ENCODE results near the gene UQCC5. TPM values are rescaled to one million over a fixed set of nuclear protein-coding genes. Genes with fewer than 3 reads are reported as not detected.

The UQCC5 gene
- total RNA-seq, 1 donor from 2014 or later: 7.3 TPM

DNA sequence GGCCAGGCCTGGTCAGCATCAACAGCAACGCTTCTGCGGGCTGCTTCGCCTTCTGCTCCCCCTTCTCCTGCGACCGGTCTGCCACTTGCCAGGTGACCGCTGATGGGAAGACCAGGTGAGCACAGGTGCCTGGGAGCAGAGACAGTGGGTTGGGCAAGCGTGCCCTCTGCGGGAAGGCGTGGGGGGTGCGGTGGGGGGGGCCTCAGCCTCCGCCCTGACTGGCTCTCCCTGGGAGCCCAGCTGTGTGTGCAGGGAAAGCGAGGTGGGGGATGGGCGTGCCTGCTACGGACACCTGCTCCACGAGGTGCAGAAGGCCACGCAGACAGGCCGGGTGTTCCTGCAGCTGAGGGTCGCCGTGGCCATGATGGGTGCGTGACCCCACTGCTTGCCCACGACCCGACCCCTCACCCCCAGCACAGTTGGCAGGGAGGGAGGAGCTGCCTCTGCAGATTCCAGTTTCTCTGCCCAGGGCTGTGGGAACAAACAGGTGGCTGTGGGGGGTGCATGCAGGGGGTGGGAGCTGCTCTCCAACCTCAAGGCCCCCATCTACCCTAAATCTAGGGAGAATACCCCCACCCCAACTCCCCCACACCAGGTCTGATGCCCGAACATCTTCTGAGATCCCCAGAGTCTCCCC is 32.5 kb upstream of the UQCC5 start:
- DNase-seq (ENCODE audit: low read depth in 2 of 2): no peak

GRCh38 chr3:52504977-52505376 is 31.4 kb upstream of the UQCC5 start:
- no peak for DNase-seq (ENCODE audit: low read depth in 2 of 2)

DNA sequence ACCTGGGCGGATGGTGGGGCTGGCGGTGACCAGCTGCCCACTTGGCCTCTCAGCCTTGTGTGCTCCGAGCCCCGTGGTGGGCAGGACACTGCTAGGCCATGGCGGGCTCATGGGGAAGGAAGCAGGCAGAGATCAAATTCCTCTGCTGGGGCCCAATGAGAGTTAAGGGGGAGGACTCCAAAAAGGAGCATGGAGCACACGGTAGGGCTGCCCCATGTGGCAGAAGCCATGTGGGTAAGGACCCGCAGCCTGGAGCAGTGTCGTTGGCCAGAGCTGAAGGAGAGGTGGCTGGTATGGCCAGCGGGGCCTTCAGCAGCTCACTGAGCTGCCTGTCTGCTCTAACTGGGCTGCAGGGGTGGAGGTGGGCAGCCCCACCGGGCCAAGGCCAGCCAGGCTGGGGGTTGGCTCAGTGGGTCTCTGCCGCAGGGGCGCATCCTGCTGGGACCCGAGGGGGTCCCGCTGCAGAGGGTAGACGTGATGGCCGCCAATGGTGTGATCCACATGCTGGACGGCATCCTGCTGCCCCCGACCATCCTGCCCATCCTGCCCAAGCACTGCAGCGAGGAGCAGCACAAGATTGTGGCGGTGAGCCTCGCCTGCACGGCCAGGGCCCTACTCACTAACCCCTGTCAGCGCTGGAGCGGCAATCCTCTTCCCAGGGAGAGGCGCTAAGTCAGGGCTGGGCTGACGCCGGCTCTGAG is 30.0 kb upstream of the UQCC5 start:
- DNase-seq (ENCODE audit: low read depth in 2 of 2): no peak

DNA sequence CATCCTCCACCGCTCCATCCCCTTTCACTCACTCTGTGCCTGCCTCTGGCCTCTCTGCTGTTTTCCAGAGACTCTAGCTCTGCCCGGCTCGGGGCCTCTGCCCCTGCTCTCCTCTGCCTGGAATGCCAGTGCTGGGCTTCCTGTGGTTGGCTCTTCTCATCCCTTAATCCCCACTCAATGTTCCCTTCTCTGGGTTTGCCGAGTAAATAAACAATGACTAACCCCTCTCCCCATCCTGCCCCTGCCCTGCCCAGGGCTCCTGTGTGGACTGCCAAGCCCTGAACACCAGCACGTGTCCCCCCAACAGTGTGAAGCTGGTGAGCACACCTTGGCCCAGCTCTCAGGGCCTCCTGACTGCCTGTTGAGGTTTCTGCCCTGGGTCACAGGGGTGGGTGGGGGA is 29.0 kb upstream of the UQCC5 start:
- DNase-seq (ENCODE audit: low read depth in 2 of 2): peak; percentile 20 to 37

DNA sequence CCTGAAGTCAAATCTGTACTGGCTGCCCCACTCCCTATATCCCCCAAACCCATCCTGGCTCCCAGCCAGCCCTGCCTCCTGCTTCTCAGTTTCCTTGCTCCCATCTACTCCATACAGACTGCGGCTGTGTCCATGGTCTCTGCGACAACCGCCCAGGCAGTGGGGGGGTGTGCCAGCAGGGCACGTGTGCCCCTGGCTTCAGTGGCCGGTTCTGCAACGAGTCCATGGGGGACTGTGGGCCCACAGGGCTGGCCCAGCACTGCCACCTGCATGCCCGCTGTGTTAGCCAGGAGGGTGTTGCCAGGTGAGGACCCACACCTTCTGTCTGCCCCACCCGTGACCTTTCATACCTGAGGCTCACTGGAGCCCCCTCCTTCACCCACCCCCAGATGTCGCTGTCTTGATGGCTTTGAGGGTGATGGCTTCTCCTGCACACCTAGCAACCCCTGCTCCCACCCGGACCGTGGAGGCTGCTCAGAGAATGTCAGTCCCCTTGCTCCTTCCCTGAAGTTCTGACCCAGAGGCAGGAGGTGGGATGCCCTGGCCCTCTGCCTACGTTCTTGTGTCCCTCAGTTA is 26.6 kb upstream of the UQCC5 start:
- DNase-seq (ENCODE audit: low read depth in 2 of 2): no peak

DNA sequence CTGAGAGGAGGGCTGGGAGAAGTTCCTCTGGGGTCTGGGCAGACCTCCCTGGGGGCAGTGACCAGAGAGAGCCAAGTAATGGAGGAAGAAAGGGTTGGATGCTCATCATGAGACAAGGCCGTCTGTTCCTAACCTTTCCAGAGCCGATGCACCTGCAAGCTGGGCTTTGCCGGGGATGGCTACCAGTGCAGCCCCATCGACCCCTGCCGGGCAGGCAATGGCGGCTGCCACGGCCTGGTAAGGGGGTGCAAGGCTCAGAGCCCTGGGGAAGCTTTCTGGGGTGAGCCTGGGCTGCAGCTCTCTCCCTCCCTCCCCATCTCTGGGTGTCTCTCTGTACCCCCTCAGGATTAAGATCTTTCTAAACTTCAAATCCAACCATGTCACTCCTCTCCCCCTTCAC is 24.9 kb upstream of the UQCC5 start:
- no peak for DNase-seq (ENCODE audit: low read depth in 2 of 2)

GRCh38 chr3:52512105-52512504 is 24.3 kb upstream of the UQCC5 start:
- no peak for DNase-seq (ENCODE audit: low read depth in 2 of 2)

- no peak for DNase-seq (ENCODE audit: low read depth in 2 of 2)
These were observed 23.7 kb upstream of the UQCC5 start for GRCh38 chr3:52512727-52513126.

DNA sequence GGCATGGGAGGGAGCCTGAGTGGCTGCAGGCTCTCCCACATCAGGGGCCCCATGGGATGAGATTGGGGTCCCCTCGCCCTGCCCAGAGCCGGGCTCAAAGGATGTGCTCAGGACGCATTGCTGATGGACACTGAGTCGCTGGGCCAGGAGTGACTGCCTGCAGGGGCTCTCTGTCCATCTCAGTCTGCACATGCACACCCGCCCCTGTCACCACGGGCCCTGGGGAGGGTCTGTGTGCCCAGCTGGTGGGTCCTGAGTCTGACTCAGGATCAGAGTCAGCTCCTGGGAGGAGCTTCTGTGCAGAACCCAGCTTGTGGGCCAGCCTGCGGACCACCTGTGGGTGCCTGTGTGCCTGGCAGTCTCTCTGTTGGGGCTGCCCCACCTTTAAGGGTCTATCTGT is 23.1 kb upstream of the UQCC5 start:
- DNase-seq (ENCODE audit: low read depth in 2 of 2): no peak

- DNase-seq (ENCODE audit: low read depth in 2 of 2): no peak
These were observed 21.8 kb upstream of the UQCC5 start for GRCh38 chr3:52514576-52514975.

GRCh38 chr3:52515192-52515591 is 21.2 kb upstream of the UQCC5 start:
- no peak for DNase-seq (ENCODE audit: low read depth in 2 of 2)

DNA sequence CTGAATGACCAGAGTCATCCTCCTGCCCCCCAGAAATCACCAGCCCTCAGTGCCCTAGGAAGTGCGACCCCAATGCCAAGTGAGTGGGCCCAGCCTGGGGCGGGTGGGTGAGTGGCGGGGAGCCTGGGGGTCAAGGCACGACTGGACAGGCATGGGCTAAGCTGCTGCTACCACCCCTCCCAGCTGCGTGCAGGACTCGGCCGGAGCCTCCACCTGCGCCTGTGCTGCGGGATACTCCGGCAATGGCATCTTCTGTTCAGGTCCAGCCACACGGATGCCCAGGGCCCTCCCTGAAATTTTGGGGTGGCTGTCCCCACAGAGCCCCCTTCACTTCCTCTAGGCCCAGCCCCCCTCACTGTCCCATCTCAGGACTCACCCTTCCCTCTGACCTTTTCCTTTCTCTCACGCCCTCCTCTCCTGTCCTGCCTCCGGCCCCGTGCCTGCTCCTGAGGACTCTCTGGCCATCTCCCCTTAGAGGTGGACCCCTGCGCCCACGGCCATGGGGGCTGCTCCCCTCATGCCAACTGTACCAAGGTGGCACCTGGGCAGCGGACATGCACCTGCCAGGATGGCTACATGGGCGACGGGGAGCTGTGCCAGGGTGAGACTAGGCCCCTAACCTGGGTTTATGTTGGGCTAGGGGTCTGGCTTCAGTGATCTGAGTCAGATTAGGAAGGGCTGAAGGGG is 19.8 kb upstream of the UQCC5 start:
- DNase-seq (ENCODE audit: low read depth in 2 of 2): no peak

GRCh38 chr3:52517796-52518722 is 18.3 kb upstream of the UQCC5 start:
- DNase-seq (ENCODE audit: low read depth in 2 of 2): no peak

- no peak for DNase-seq (ENCODE audit: low read depth in 2 of 2)
These were observed 17.5 kb upstream of the UQCC5 start for GRCh38 chr3:52518723-52519444.

- no peak for DNase-seq (ENCODE audit: low read depth in 2 of 2)
These were observed 16.8 kb upstream of the UQCC5 start for GRCh38 chr3:52519445-52520140.

GRCh38 chr3:52520141-52520667 is 16.2 kb upstream of the UQCC5 start:
- no peak for DNase-seq (ENCODE audit: low read depth in 2 of 2)

GRCh38 chr3:52520716-52521487 is 15.5 kb upstream of the UQCC5 start:
- DNase-seq (ENCODE audit: low read depth in 2 of 2): no peak

- no peak for DNase-seq (ENCODE audit: low read depth in 2 of 2)
These were observed 14.9 kb upstream of the UQCC5 start for GRCh38 chr3:52521488-52521824.

Data from lung microvascular endothelial cell (primary cell).